Endometrial microvascular endothelial cells (primary cell): ENCODE data around the gene SLC27A5. TPM values are rescaled to one million over a fixed set of nuclear protein-coding genes. Genes with fewer than 3 reads are reported as not detected.
"Not testable (repeated sequence)": the region's sequence is repeated elsewhere in the genome, so short reads cannot be mapped to it uniquely, and the experiment has no call there.

Experiments
- in situ Hi-C: cut with HindIII; loops from 2 replicates; pipeline ENCODE4 v1.10.0; 2017; ENCODE audit warnings: low sequenced_read_pairs, low pct_unique_long_range_greater_than_20kb; ENCODE audit errors: inconsistent ontology term
- total RNA-seq: library from RNA; depleted of rRNA; stranded (reverse); fragments of >200 nt; gene quantifications from one replicate; pipeline ENCODE4 v1.2.3, GENCODE V29; 2015; ENCODE audit errors: inconsistent ontology term

Gene SLC27A5
- total RNA-seq, 1 donor from 2014 or later, result 13.9 TPM

- in situ Hi-C loops, result not testable (repeated sequence)
Measured at GRCh38 chr19:58507602-58508223, 4.1 kb downstream of the SLC27A5 start.

- in situ Hi-C loops, result no loop called here
Measured at GRCh38 chr19:58500242-58500641, 11.6 kb downstream of the SLC27A5 start.

GRCh38 chr19:58499021-58499927, 12.5 kb downstream of the SLC27A5 start:
- in situ Hi-C loops, result no loop called here

- in situ Hi-C loops, result no loop called here
Measured at GRCh38 chr19:58498316-58499020, 13.3 kb downstream of the SLC27A5 start.

- in situ Hi-C loops, result no loop called here
Measured at GRCh38 chr19:58497634-58498170, 14.1 kb downstream of the SLC27A5 start.

GRCh38 chr19:58492265-58492664, 19.5 kb downstream of the SLC27A5 start:
- in situ Hi-C loops, result no loop called here

GRCh38 chr19:58491393-58491792, 20.4 kb downstream of the SLC27A5 start:
- in situ Hi-C loops, result no loop called here

- in situ Hi-C loops, result not testable (repeated sequence)
Measured at GRCh38 chr19:58484349-58484748, 27.4 kb downstream of the SLC27A5 start.

- in situ Hi-C loops, result no loop called here
Measured at GRCh38 chr19:58483776-58484175, 28.0 kb downstream of the SLC27A5 start.

GRCh38 chr19:58482372-58482771, 29.4 kb downstream of the SLC27A5 start:
- in situ Hi-C loops, result no loop called here

- in situ Hi-C loops, result no loop called here
Measured at GRCh38 chr19:58480831-58481230, 31.0 kb downstream of the SLC27A5 start.

GRCh38 chr19:58480481-58480830, 31.3 kb downstream of the SLC27A5 start:
- in situ Hi-C loops, result no loop called here

- in situ Hi-C loops, result no loop called here
Measured at GRCh38 chr19:58479736-58480480, 31.9 kb downstream of the SLC27A5 start.

- in situ Hi-C loops, result no loop called here
Measured at GRCh38 chr19:58479303-58479702, 32.5 kb downstream of the SLC27A5 start.

GRCh38 chr19:58477871-58478270, 33.9 kb downstream of the SLC27A5 start:
- in situ Hi-C loops, result no loop called here

GRCh38 chr19:58477130-58477529, 34.7 kb downstream of the SLC27A5 start:
- in situ Hi-C loops, result no loop called here

GRCh38 chr19:58476498-58477015, 35.2 kb downstream of the SLC27A5 start:
- in situ Hi-C loops, result no loop called here

- in situ Hi-C loops, result no loop called here
Measured at GRCh38 chr19:58475714-58476497, 35.9 kb downstream of the SLC27A5 start, which contains the start of gene ZNF446. Gene ZNF446, plus strand, starts transcription at chr19:58476352. Its CDS starts 867 bp downstream, at chr19:58477219.
